Measurements from ENCODE around the gene SGPP1.

GRCh38 chr14:63670692-63671091 lies 57.2 kb downstream of the SGPP1 start:
- TF ChIP-seq POLR2A (IDR thresholded peaks at IDR 0.05) (no peak), CTCF (IDR thresholded peaks at IDR 0.05) (no peak)
